Upper lobe of left lung (tissue), 4 donors: ENCODE data around the gene TMEM174.

Experiments
- CTCF ChIP-seq, 6 experiments: fragments of 450-650 bp in 4 of 6; fragments of 200-600 bp in 2 of 6; sonication (generic) in 2 of 6; IDR thresholded peaks; one replicate each; pipeline ENCODE4 v1.5.1; 2016 to 2019; ENCODE audit warnings: antibody characterized with exemption in 6 of 6
- POLR2A ChIP-seq, 4 donors: fragments of 450-650 bp; IDR thresholded peaks; one replicate each; pipeline ENCODE4 v1.5.1; 2016 to 2017; ENCODE audit warnings: antibody characterized with exemption in 4 of 4, mild to moderate bottlenecking in 2 of 4

- TF ChIP-seq CTCF (IDR thresholded peaks at IDR 0.05) (no peak), POLR2A (IDR thresholded peaks at IDR 0.05) (no peak)
Observed at GRCh38 chr5:73126957-73127356, 46.0 kb upstream of the TMEM174 start.
